Karpas-422 (cell line): ENCODE data around the gene APOL1. TPM values are rescaled to one million over a fixed set of nuclear protein-coding genes. Genes with fewer than 3 reads are reported as not detected.
A peak's percentile ranks its signal among the peaks of the same experiment; 100 is the strongest.

ENCODE experiments used
- DNase-seq: peaks from one replicate; pipeline ENCODE4 v3.0.0-alpha.2; 2015
- H2AFZ ChIP-seq: fragments of 200-600 bp; sonication (generic); 2 replicates; pipeline ENCODE4 v1.6.1; 2014; ENCODE audit warnings: antibody characterized with exemption, low read length, mixed read lengths
- H3K27ac ChIP-seq: fragments of 200-600 bp; sonication (generic); 2 replicates; pipeline ENCODE4 v1.5.1; 2014; ENCODE audit warnings: mild to moderate bottlenecking, low read length, moderate library complexity
- H3K27me3 ChIP-seq: fragments of 200-600 bp; sonication (generic); 2 replicates; pipeline ENCODE4 v1.6.1; 2014; ENCODE audit warnings: low read length, mixed read lengths
- H3K36me3 ChIP-seq: fragments of 200-600 bp; sonication (generic); 2 replicates; pipeline ENCODE4 v1.6.1; 2014; ENCODE audit warnings: low read length, mixed read lengths; ENCODE audit not compliant: insufficient read depth
- H3K4me1 ChIP-seq: fragments of 200-600 bp; sonication (generic); 2 replicates; pipeline ENCODE4 v1.6.1; 2014; ENCODE audit warnings: mild to moderate bottlenecking, low read length, mixed read lengths
- H3K4me2 ChIP-seq: fragments of 200-600 bp; sonication (generic); 2 replicates; pipeline ENCODE4 v1.6.1; 2014; ENCODE audit warnings: low read length, low read depth, mild to moderate bottlenecking; ENCODE audit not compliant: poor library complexity, severe bottlenecking
- H3K4me3 ChIP-seq: fragments of 200-600 bp; sonication (generic); 2 replicates; pipeline ENCODE4 v1.5.1; 2014; ENCODE audit warnings: mild to moderate bottlenecking, antibody characterized with exemption, low read length, mixed read lengths
- H3K79me2 ChIP-seq: fragments of 200-600 bp; sonication (generic); 2 replicates; pipeline ENCODE4 v1.6.1; 2014; ENCODE audit warnings: mild to moderate bottlenecking, low read length, mixed read lengths
- H3K9ac ChIP-seq: fragments of 200-600 bp; sonication (generic); 2 replicates; pipeline ENCODE4 v1.6.0; 2014; ENCODE audit warnings: low read length
- H3K9me2 ChIP-seq: fragments of 200-600 bp; sonication (generic), shearing (Covaris generic); replicated peaks from 2 replicates; pipeline ENCODE4 v1.6.0; 2014; ENCODE audit warnings: mild to moderate bottlenecking, low read length, moderate library complexity; ENCODE audit not compliant: insufficient read depth
- H3K9me3 ChIP-seq: fragments of 300-700, 200-600 bp; sonication (generic); 2 replicates; pipeline ENCODE4 v1.6.1; 2014; ENCODE audit warnings: low read length, mixed read lengths
- H4K20me1 ChIP-seq: fragments of 200-600 bp; sonication (generic); 2 replicates; pipeline ENCODE4 v1.6.1; 2014; ENCODE audit warnings: mild to moderate bottlenecking, antibody characterized with exemption, low read length, low read depth; ENCODE audit not compliant: insufficient read depth
- total RNA-seq: library from RNA; depleted of rRNA; stranded (reverse); fragments of >200 nt; shearing (Covaris generic); gene quantifications from 2 replicates; pipeline ENCODE4 v1.2.3, GENCODE V29; 2014; ENCODE audit warnings: low replicate concordance

The APOL1 gene
- total RNA-seq, 1 experiment from 2014 or later: not detected

- Histone ChIP-seq H4K20me1 (peaks cover 4% of the 10 kb centered on the region; the same call in 1 of the 2 replicates), H3K9ac (no peak overlapping the region), H3K9me2 (no peaks in the 10 kb centered on the region), H3K4me3 (no peak overlapping the region), H3K36me3 (no peaks in the 10 kb centered on the region), H2AFZ (no peak overlapping the region), H3K27me3 (no peaks in the 10 kb centered on the region), H3K27ac (no peak overlapping the region), H3K4me2 (no peak overlapping the region), H3K4me1 (no peaks in the 10 kb centered on the region), H3K9me3 (no peaks in the 10 kb centered on the region), H3K79me2 (no peaks in the 10 kb centered on the region)
- DNase-seq: no peak
Observed at GRCh38 chr22:36274531-36274930, 21.6 kb downstream of the APOL1 start.

- peak; percentile 87 for DNase-seq
- no peak overlapping the region for H3K4me2 ChIP-seq
- no peak overlapping the region for H3K27ac ChIP-seq
- no peaks in the 10 kb centered on the region for H3K9me3 ChIP-seq
- H4K20me1 ChIP-seq: peaks cover 4% of the 10 kb centered on the region; the same call in 1 of the 2 replicates
- no peaks in the 10 kb centered on the region for H3K4me1 ChIP-seq
- no peaks in the 10 kb centered on the region for H3K36me3 ChIP-seq
- no peak overlapping the region for H2AFZ ChIP-seq
- no peaks in the 10 kb centered on the region for H3K27me3 ChIP-seq
- no peak overlapping the region for H3K4me3 ChIP-seq
- H3K9me2 ChIP-seq: no peaks in the 10 kb centered on the region
- H3K9ac ChIP-seq: no peak overlapping the region
- no peaks in the 10 kb centered on the region for H3K79me2 ChIP-seq
Observed at GRCh38 chr22:36277482-36278291, 24.8 kb downstream of the APOL1 start.

DNA sequence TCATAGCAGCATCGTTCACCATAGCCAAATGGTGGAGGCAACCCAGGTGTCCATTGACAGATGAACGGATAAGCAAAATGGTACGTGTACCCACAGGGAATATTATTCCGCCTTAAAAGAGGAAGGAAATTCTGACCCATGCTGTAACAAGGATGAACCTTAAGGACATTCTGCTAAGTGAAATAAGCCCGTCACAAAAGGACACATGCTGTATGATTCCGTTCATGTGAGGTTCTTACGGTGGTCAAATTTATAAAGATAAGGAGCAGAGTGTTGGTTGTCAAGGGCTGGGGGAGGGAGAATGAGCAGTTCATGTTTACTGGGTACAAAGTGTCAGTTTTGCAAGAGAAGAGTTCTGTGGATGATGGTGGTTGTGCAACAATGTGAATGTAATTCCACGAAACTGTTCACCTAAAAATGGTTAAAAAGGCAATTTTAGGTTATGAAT is 26.3 kb downstream of the APOL1 start:
- Histone ChIP-seq H3K4me3 (no peak overlapping the region), H3K9me3 (no peaks in the 10 kb centered on the region), H3K27me3 (no peaks in the 10 kb centered on the region), H2AFZ (no peak overlapping the region), H4K20me1 (peaks cover 4% of the 10 kb centered on the region; the same call in 1 of the 2 replicates), H3K36me3 (peaks cover 2% of the 10 kb centered on the region; the same call in 1 of the 2 replicates), H3K79me2 (no peaks in the 10 kb centered on the region), H3K27ac (no peak overlapping the region), H3K9ac (no peak overlapping the region), H3K4me1 (no peaks in the 10 kb centered on the region), H3K9me2 (no peaks in the 10 kb centered on the region), H3K4me2 (no peak overlapping the region)
- no peak for DNase-seq

GRCh38 chr22:36280379-36280778 is 27.4 kb downstream of the APOL1 start:
- peaks cover 2% of the 10 kb centered on the region; the same call in 1 of the 2 replicates for H3K36me3 ChIP-seq
- no peak overlapping the region for H3K27ac ChIP-seq
- H3K9me3 ChIP-seq: no peaks in the 10 kb centered on the region
- H3K9ac ChIP-seq: no peak overlapping the region
- H3K4me3 ChIP-seq: no peak overlapping the region
- no peaks in the 10 kb centered on the region for H3K79me2 ChIP-seq
- H2AFZ ChIP-seq: no peak overlapping the region
- no peaks in the 10 kb centered on the region for H3K9me2 ChIP-seq
- no peaks in the 10 kb centered on the region for H3K27me3 ChIP-seq
- no peak overlapping the region for H3K4me2 ChIP-seq
- H4K20me1 ChIP-seq: peaks cover 4% of the 10 kb centered on the region; the same call in 1 of the 2 replicates
- DNase-seq: no peak
- H3K4me1 ChIP-seq: no peaks in the 10 kb centered on the region

DNA sequence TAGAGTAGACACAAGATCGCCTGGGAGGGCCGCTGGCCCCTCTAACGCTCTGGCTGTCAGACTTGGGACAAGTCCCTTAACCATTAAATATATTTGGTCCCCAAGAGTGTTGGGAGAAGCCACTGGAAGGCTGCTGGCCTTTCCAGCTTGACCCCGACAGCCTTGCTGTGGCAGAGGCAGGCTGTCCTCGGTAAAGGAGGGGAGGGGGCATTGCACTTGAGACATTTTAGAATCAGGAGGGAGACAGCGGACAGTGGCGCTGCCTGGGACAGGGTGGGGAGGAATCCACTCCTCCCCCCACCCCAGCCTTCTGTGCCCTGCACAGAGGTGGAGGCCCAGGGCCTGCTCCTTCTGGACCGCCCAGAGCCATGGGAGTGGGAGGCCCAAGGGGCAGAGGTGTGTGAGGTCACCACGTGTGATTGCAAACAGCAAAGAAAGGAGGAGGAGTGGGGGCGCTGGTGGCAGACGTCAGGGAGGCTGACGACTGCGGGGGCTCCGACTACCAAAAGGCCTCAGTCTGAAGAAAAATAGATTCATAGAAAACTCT is 28.9 kb downstream of the APOL1 start:
- Histone ChIP-seq H3K27me3 (no peaks in the 10 kb centered on the region), H3K9ac (no peak overlapping the region), H3K4me3 (no peak overlapping the region), H3K4me2 (no peak overlapping the region), H3K27ac (no peak overlapping the region), H4K20me1 (peaks cover 8% of the 10 kb centered on the region; the same call in 1 of the 2 replicates), H3K9me3 (no peaks in the 10 kb centered on the region), H3K79me2 (no peaks in the 10 kb centered on the region), H3K36me3 (peaks cover 6% of the 10 kb centered on the region), H2AFZ (no peak overlapping the region), H3K4me1 (no peaks in the 10 kb centered on the region), H3K9me2 (no peaks in the 10 kb centered on the region)
- no peak for DNase-seq

DNA sequence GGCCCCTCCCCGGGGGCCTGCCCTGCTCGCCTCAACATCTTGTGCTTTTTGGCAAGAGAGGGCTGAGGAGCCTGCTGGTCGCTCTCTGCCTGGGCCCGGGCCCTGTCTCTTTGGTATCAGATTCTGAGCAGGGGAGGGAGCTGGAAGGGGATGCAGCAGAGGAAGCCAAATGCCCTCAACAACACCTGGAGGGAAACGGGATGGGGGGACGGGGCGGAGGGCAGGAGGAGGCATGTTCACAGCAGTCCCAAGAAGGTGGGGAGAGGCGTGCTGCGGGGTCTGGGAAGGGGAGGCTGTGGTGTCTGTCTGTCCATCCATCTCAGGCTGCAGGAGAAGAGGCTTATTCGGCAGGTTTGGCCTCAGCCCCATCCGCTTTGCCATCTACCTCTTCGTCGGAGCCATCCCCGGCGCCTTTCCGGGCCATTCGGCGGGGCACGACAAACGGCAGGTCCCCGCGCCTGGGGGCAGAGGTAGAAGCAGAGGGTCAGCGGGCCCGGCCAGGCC is 29.4 kb downstream of the APOL1 start:
- Histone ChIP-seq H3K79me2 (no peaks in the 10 kb centered on the region), H3K27me3 (no peaks in the 10 kb centered on the region), H3K9ac (no peak overlapping the region), H2AFZ (no peak overlapping the region), H3K9me2 (no peaks in the 10 kb centered on the region), H4K20me1 (peaks cover 8% of the 10 kb centered on the region; the same call in 1 of the 2 replicates), H3K9me3 (no peaks in the 10 kb centered on the region), H3K4me2 (no peak overlapping the region), H3K4me1 (no peaks in the 10 kb centered on the region), H3K36me3 (peaks cover 6% of the 10 kb centered on the region), H3K27ac (no peak overlapping the region), H3K4me3 (no peak overlapping the region)
- no peak for DNase-seq

GRCh38 chr22:36284171-36284571 is 31.2 kb downstream of the APOL1 start:
- Histone ChIP-seq H3K27me3 (no peaks in the 10 kb centered on the region), H2AFZ (no peak overlapping the region), H3K4me2 (no peak overlapping the region), H3K27ac (no peak overlapping the region), H3K9me3 (no peaks in the 10 kb centered on the region), H3K4me3 (no peak overlapping the region), H3K4me1 (no peaks in the 10 kb centered on the region), H3K36me3 (peaks cover 14% of the 10 kb centered on the region), H3K9ac (no peak overlapping the region), H3K9me2 (no peaks in the 10 kb centered on the region), H4K20me1 (peaks cover 4% of the 10 kb centered on the region; the same call in 1 of the 2 replicates), H3K79me2 (no peaks in the 10 kb centered on the region)
- DNase-seq: no peak

DNA sequence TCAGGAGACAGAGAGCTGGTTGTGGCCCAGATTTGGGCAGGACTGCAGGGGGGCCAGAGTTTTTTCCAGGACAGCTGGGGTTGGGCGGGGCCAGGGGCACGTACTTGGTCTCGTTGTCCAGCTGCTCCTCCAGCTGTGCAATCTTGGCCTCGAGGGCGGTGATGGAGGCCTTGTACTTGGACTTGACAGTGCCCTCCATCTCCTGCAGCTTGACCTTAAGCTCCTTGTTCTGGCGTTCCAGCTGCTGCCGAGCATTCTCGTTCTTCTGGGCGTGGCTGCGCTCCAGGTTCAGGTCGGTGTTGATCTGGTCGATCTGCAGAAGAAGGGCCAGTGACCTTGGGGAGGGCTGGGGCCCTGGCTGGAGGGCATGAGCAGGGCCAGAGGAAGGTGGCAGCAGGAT is 32.1 kb downstream of the APOL1 start:
- peaks cover 4% of the 10 kb centered on the region; the same call in 1 of the 2 replicates for H4K20me1 ChIP-seq
- H3K36me3 ChIP-seq: peaks cover 14% of the 10 kb centered on the region
- no peaks in the 10 kb centered on the region for H3K79me2 ChIP-seq
- no peak for DNase-seq
- no peaks in the 10 kb centered on the region for H3K9me3 ChIP-seq
- H2AFZ ChIP-seq: no peak overlapping the region
- H3K9me2 ChIP-seq: no peaks in the 10 kb centered on the region
- no peaks in the 10 kb centered on the region for H3K27me3 ChIP-seq
- no peak overlapping the region for H3K4me3 ChIP-seq
- no peak overlapping the region for H3K4me2 ChIP-seq
- no peaks in the 10 kb centered on the region for H3K4me1 ChIP-seq
- no peak overlapping the region for H3K9ac ChIP-seq
- no peak overlapping the region for H3K27ac ChIP-seq
